Fibroblast of the aortic adventitia (primary cell): ENCODE measurements around the gene CHD6. TPM values are rescaled to one million over a fixed set of nuclear protein-coding genes. Genes with fewer than 3 reads are reported as not detected.

Source experiments
- DNase-seq: peaks from one replicate; pipeline ENCODE4 v3.0.0-alpha.2; 2010; ENCODE audit warnings: low read depth
- H3K4me3 ChIP-seq: 2 replicates; pipeline ENCODE4 v1.5.1; 2011; ENCODE audit warnings: low read depth, mild to moderate bottlenecking, control low read depth, low read length, moderate library complexity
- CTCF ChIP-seq: IDR thresholded peaks from 2 replicates; pipeline ENCODE4 v1.5.1; 2011; ENCODE audit warnings: mild to moderate bottlenecking, low read length, control low read depth, inconsistent platforms; ENCODE audit not compliant: insufficient read depth
- total RNA-seq: library from RNA; depleted of rRNA; stranded (reverse); fragments of >200 nt; gene quantifications from 2 replicates; pipeline ENCODE4 v1.2.3, GENCODE V29; 2012; ENCODE audit warnings: low replicate concordance

The CHD6 gene
- total RNA-seq, 1 donor: 29.7 TPM

GRCh38 chr20:41650231-41650948, 32.2 kb upstream of the CHD6 start:
- no peak for TF ChIP-seq CTCF
- no peak for DNase-seq
- H3K4me3 ChIP-seq: no peak overlapping the region

GRCh38 chr20:41649489-41649888, 31.3 kb upstream of the CHD6 start:
- no peak for DNase-seq
- TF ChIP-seq CTCF: no peak
- no peak overlapping the region for H3K4me3 ChIP-seq

DNA sequence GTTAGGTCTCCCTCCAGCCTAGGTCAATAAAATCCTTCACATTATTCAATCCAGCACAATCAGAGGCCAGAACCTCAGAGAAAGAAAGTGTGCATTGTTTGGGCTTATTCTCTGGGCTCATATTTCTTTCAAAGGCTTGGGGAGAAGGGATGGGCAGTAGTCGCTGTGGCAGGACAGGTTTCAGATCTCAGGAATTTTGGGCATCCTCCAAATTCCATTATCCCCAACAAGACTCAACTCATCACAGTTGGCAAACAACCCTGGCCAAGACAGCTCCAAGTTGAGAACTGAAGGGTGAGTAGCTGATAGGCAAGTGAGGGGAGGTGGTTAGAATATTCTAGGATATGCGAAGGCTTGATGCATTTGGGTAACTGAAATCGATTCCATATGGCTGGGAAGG, 27.2 kb upstream of the CHD6 start:
- H3K4me3 ChIP-seq: no peak overlapping the region
- TF ChIP-seq CTCF: no peak
- DNase-seq: no peak

GRCh38 chr20:41643504-41643938, 25.3 kb upstream of the CHD6 start:
- peak; percentile 94 for DNase-seq
- TF ChIP-seq CTCF: no peak
- no peak overlapping the region for H3K4me3 ChIP-seq

DNA sequence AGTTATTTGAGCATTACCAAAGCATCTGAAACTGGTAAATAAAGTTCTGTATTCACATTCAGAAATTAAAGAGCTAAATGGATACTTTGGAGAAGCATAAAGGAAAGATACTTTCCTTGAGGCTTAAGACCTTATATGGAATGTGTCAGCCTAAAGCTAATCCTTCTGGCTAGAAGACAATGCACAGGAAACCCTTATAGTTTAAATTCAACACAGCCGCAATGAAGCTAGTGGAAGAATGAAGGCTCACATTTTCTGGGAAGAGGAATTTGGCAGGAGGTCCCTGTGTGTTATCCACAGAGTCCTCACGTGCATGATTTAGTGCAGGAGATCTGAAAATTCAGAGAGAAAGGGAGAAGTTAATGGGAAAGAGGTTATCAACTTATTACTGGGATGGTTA, 21.5 kb upstream of the CHD6 start:
- H3K4me3 ChIP-seq: no peak overlapping the region
- DNase-seq: no peak
- TF ChIP-seq CTCF: no peak

- no peak for DNase-seq
- TF ChIP-seq CTCF: no peak
- no peak overlapping the region for H3K4me3 ChIP-seq
These were observed 20.3 kb upstream of the CHD6 start for GRCh38 chr20:41638456-41638855.

DNA sequence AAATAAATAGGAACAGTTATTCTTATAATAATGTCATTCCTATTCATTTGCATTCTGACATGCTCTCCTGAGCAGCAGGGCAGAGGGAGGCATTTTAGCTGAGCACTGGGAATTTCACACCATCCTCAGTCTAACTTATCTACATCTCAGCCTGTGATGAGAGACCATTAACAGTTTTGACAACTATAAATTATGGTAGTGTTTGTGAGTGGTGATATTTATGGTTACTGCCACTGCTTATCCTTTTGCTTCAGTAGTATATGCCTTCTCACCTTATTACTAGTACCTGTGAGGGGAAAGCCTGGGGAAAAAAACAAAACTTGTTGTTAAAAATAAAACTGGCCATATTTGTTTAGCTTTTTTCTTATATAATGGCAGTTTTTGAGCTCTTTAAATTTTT, 17.0 kb upstream of the CHD6 start:
- no peak for DNase-seq
- H3K4me3 ChIP-seq: no peak overlapping the region
- TF ChIP-seq CTCF: no peak
